Measurements from ENCODE around the gene XCR1. TPM values are rescaled to one million over a fixed set of nuclear protein-coding genes. Genes with fewer than 3 reads are reported as not detected.

XCR1 gene
- total RNA-seq, 1 donor from 2014 or later, result not detected

Other genes with a start within 250 kb of the XCR1 start
- gene SLC6A20, start 230.9 kb downstream of the XCR1 start, total RNA-seq, result not detected in 2 replicates
- gene LZTFL1, start 185.4 kb downstream of the XCR1 start, total RNA-seq, result 6.0 and 8.6 TPM in 2 replicates
- gene CCR9, start 140.9 kb downstream of the XCR1 start, total RNA-seq, result not detected in 2 replicates
- gene CXCR6, start 84.0 kb downstream of the XCR1 start, total RNA-seq, result not detected in 2 replicates
- gene FYCO1, start 31.7 kb downstream of the XCR1 start, total RNA-seq, result 8.3 and 14.4 TPM in 2 replicates
- not detected in 2 replicates for gene CCR1, start 180.8 kb upstream of the XCR1 start, total RNA-seq
- not detected in 2 replicates for gene CCR3, start 215.0 kb upstream of the XCR1 start, total RNA-seq